Activated naive CD4-positive, alpha-beta T cell treated with anti-CD3 and anti-CD28 coated beads, Interleukin-2, amount 50 U/mL, for 72 hours (primary cell): Measurements from ENCODE around the gene ZNF23. TPM values are rescaled to one million over a fixed set of nuclear protein-coding genes. Genes with fewer than 3 reads are reported as not detected.
A peak's percentile ranks its signal among the peaks of the same experiment; 100 is the strongest.

ENCODE experiments used
- ATAC-seq, 2 donors: fragments of 150-1000 bp; cut with Tn5 transposase; 2 replicates each; pipeline ENCODE4 v1.10.0; 2021; ENCODE audit warnings: mild to moderate bottlenecking in 2 of 2, moderate library complexity in 2 of 2
- DNase-seq, 2 donors: peaks; one replicate each; pipeline ENCODE4 v3.0.0; 2021 to 2022; ENCODE audit warnings: low spot score in 2 of 2
- H3K27ac Mint-ChIP-seq, 2 donors: one replicate each; pipeline ENCODE4 v1.8.0; 2022; ENCODE audit warnings: mild to moderate bottlenecking in 2 of 2, mixed read lengths in 2 of 2
- H3K36me3 Mint-ChIP-seq, 2 donors: one replicate each; pipeline ENCODE4 v1.8.0; 2022; ENCODE audit warnings: mixed read lengths in 2 of 2
- H3K9me3 Mint-ChIP-seq, 2 donors: one replicate each; pipeline ENCODE4 v1.8.0; 2022; ENCODE audit warnings: mixed read lengths in 2 of 2
- total RNA-seq, 2 donors: library from RNA; stranded (reverse); gene quantifications; one replicate each; pipeline ENCODE4 v1.2.3, GENCODE V29; 2022

The ZNF23 gene
- total RNA-seq, 2 donors from 2014 or later: 4.5 to 9.5 TPM

GRCh38 chr16:71441348-71442050, 20.5 kb downstream of the ZNF23 start:
- peak in 1 of 2 donors; percentile 61 for DNase-seq
- H3K27ac Mint-ChIP-seq: no peak overlapping the region
- H3K36me3 Mint-ChIP-seq: peaks cover 6 to 22% of the 10 kb centered on the region in 2 donors
- peaks cover 10% of the 10 kb centered on the region in 2 donors for H3K9me3 Mint-ChIP-seq
- peak; percentile 50 to 64 for ATAC-seq

- peak in 1 of 2 donors; percentile 54 for ATAC-seq
- peaks cover 8% of the 10 kb centered on the region in 2 donors for H3K9me3 Mint-ChIP-seq
- no peak overlapping the region for H3K27ac Mint-ChIP-seq
- no peak for DNase-seq
- peaks cover 3 to 19% of the 10 kb centered on the region in 2 donors for H3K36me3 Mint-ChIP-seq
Observed at GRCh38 chr16:71440669-71441347, 21.2 kb downstream of the ZNF23 start.

- peak in 1 of 2 donors; percentile 42 for ATAC-seq
- no peak for DNase-seq
- Mint-ChIP-seq H3K27ac (no peak overlapping the region), H3K9me3 (peaks cover 6% of the 10 kb centered on the region in 2 donors), H3K36me3 (peaks cover 0 to 10% of the 10 kb centered on the region in 2 donors)
Observed at GRCh38 chr16:71439523-71439922, 22.5 kb downstream of the ZNF23 start.

- Mint-ChIP-seq H3K9me3 (no peaks in the 10 kb centered on the region), H3K27ac (no peak overlapping the region), H3K36me3 (no peaks in the 10 kb centered on the region)
- DNase-seq (no peak), ATAC-seq (no peak)
Observed at GRCh38 chr16:71436473-71436872, 25.6 kb downstream of the ZNF23 start.

- ATAC-seq: no peak
- H3K36me3 Mint-ChIP-seq: no peaks in the 10 kb centered on the region
- no peak for DNase-seq
Observed at GRCh38 chr16:71432906-71433305, 29.1 kb downstream of the ZNF23 start.

GRCh38 chr16:71431991-71432390, 30.1 kb downstream of the ZNF23 start:
- H3K27ac Mint-ChIP-seq: peak overlapping the region in 1 of 2 donors; percentile 14
- no peak for ATAC-seq
- no peak for DNase-seq

More at GRCh38 chr16:71432906-71433305, 29.1 kb downstream of the ZNF23 start:
- H3K9me3 Mint-ChIP-seq: no peaks in the 10 kb centered on the region
- H3K27ac Mint-ChIP-seq: no peak overlapping the region

GRCh38 chr16:71431176-71431575, 30.9 kb downstream of the ZNF23 start:
- DNase-seq: no peak
- no peak overlapping the region for H3K27ac Mint-ChIP-seq
- no peaks in the 10 kb centered on the region for H3K9me3 Mint-ChIP-seq
- H3K36me3 Mint-ChIP-seq: no peaks in the 10 kb centered on the region
- ATAC-seq: no peak

More at GRCh38 chr16:71431991-71432390, 30.1 kb downstream of the ZNF23 start:
- Mint-ChIP-seq H3K9me3 (no peaks in the 10 kb centered on the region), H3K36me3 (no peaks in the 10 kb centered on the region)

GRCh38 chr16:71430744-71431143, 31.3 kb downstream of the ZNF23 start:
- Mint-ChIP-seq H3K36me3 (no peaks in the 10 kb centered on the region), H3K9me3 (no peaks in the 10 kb centered on the region), H3K27ac (no peak overlapping the region)
- ATAC-seq (no peak), DNase-seq (no peak)

- H3K9me3 Mint-ChIP-seq: no peaks in the 10 kb centered on the region
- H3K27ac Mint-ChIP-seq: no peak overlapping the region
- no peak for ATAC-seq
- no peaks in the 10 kb centered on the region for H3K36me3 Mint-ChIP-seq
- no peak for DNase-seq
Observed at GRCh38 chr16:71429581-71429980, 32.5 kb downstream of the ZNF23 start.

- no peaks in the 10 kb centered on the region for H3K9me3 Mint-ChIP-seq
- H3K36me3 Mint-ChIP-seq: no peaks in the 10 kb centered on the region
- H3K27ac Mint-ChIP-seq: no peak overlapping the region
- DNase-seq (no peak), ATAC-seq (no peak)
Observed at GRCh38 chr16:71428883-71429282, 33.2 kb downstream of the ZNF23 start.

- no peak for ATAC-seq
- Mint-ChIP-seq H3K9me3 (no peaks in the 10 kb centered on the region), H3K36me3 (no peaks in the 10 kb centered on the region), H3K27ac (no peak overlapping the region)
- DNase-seq: no peak
Observed at GRCh38 chr16:71428385-71428784, 33.7 kb downstream of the ZNF23 start.

- H3K36me3 Mint-ChIP-seq: no peaks in the 10 kb centered on the region
- ATAC-seq: no peak
Observed at GRCh38 chr16:71426880-71427615, 35.0 kb downstream of the ZNF23 start.

GRCh38 chr16:71426069-71426879, 35.8 kb downstream of the ZNF23 start:
- Mint-ChIP-seq H3K9me3 (no peaks in the 10 kb centered on the region), H3K36me3 (no peaks in the 10 kb centered on the region), H3K27ac (peak overlapping the region in 1 of 2 donors; percentile 73)
- DNase-seq (peak in 1 of 2 donors; percentile 54), ATAC-seq (peak; percentile 60 to 88)

More at GRCh38 chr16:71426880-71427615, 35.0 kb downstream of the ZNF23 start:
- Mint-ChIP-seq H3K9me3 (no peaks in the 10 kb centered on the region), H3K27ac (peak overlapping the region in 1 of 2 donors; percentile 70)
- no peak for DNase-seq

- no peaks in the 10 kb centered on the region for H3K9me3 Mint-ChIP-seq
- no peaks in the 10 kb centered on the region for H3K36me3 Mint-ChIP-seq
- ATAC-seq (no peak), DNase-seq (no peak)
- H3K27ac Mint-ChIP-seq: no peak overlapping the region
Observed at GRCh38 chr16:71425746-71426068, 36.3 kb downstream of the ZNF23 start.

GRCh38 chr16:71424626-71425025, 37.4 kb downstream of the ZNF23 start:
- Mint-ChIP-seq H3K9me3 (no peaks in the 10 kb centered on the region), H3K27ac (no peak overlapping the region), H3K36me3 (no peaks in the 10 kb centered on the region)
- no peak for DNase-seq
- ATAC-seq: no peak

- ATAC-seq: no peak
- no peak overlapping the region for H3K27ac Mint-ChIP-seq
Observed at GRCh38 chr16:71423865-71424264, 38.2 kb downstream of the ZNF23 start.

More at GRCh38 chr16:71423865-71424264, 38.2 kb downstream of the ZNF23 start:
- H3K36me3 Mint-ChIP-seq: no peaks in the 10 kb centered on the region
- no peaks in the 10 kb centered on the region for H3K9me3 Mint-ChIP-seq
- no peak for DNase-seq
